ENCODE data around the gene MEX3C. TPM values are rescaled to one million over a fixed set of nuclear protein-coding genes. Genes with fewer than 3 reads are reported as not detected.

Gene MEX3C
- total RNA-seq, 6 experiments from 2014 or later, result 31.2 to 39.3 (median 35.6) TPM

GRCh38 chr18:51168960-51169662 lies 28.4 kb downstream of the MEX3C start:
- Mint-ChIP-seq H3K27me3 (ENCODE audit: insufficient read depth) (no peaks in the 10 kb centered on the region; the same call in none of the 2 replicates), H3K4me3 (no peak overlapping the region), H3K4me1 (ENCODE audit: low read depth) (no peaks in the 10 kb centered on the region), H3K36me3 (ENCODE audit: low read depth) (no peaks in the 10 kb centered on the region), H3K27ac (no peak overlapping the region), H3K9me3 (no peaks in the 10 kb centered on the region)
- TF ChIP-seq, protein P1, sequence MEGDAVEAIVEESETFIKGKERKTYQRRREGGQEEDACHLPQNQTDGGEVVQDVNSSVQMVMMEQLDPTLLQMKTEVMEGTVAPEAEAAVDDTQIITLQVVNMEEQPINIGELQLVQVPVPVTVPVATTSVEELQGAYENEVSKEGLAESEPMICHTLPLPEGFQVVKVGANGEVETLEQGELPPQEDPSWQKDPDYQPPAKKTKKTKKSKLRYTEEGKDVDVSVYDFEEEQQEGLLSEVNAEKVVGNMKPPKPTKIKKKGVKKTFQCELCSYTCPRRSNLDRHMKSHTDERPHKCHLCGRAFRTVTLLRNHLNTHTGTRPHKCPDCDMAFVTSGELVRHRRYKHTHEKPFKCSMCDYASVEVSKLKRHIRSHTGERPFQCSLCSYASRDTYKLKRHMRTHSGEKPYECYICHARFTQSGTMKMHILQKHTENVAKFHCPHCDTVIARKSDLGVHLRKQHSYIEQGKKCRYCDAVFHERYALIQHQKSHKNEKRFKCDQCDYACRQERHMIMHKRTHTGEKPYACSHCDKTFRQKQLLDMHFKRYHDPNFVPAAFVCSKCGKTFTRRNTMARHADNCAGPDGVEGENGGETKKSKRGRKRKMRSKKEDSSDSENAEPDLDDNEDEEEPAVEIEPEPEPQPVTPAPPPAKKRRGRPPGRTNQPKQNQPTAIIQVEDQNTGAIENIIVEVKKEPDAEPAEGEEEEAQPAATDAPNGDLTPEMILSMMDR (IDR thresholded peaks at IDR 0.05), result no peak
- no peak for DNase-seq

- TF ChIP-seq, protein P1 (IDR thresholded peaks at IDR 0.05), result no peak
- Mint-ChIP-seq H3K27ac (no peak overlapping the region), H3K4me1 (ENCODE audit: low read depth) (no peaks in the 10 kb centered on the region), H3K27me3 (ENCODE audit: insufficient read depth) (no peaks in the 10 kb centered on the region; the same call in 1 of the 2 replicates), H3K36me3 (ENCODE audit: low read depth) (no peaks in the 10 kb centered on the region), H3K9me3 (no peaks in the 10 kb centered on the region), H3K4me3 (no peak overlapping the region)
- DNase-seq, result no peak
Measured at GRCh38 chr18:51168026-51168742, 29.3 kb downstream of the MEX3C start.

GRCh38 chr18:51165296-51165695 lies 32.2 kb downstream of the MEX3C start:
- H3K36me3 Mint-ChIP-seq (ENCODE audit: low read depth), result no peaks in the 10 kb centered on the region
- no peaks in the 10 kb centered on the region for H3K9me3 Mint-ChIP-seq
- H3K4me3 Mint-ChIP-seq, result no peak overlapping the region
- H3K4me1 Mint-ChIP-seq (ENCODE audit: low read depth), result no peaks in the 10 kb centered on the region
- H3K27ac Mint-ChIP-seq, result no peak overlapping the region
- TF ChIP-seq, protein P1 (IDR thresholded peaks at IDR 0.05), result no peak
- H3K27me3 Mint-ChIP-seq (ENCODE audit: insufficient read depth), result peaks cover 4% of the 10 kb centered on the region; the same call in 1 of the 2 replicates
- no peak for DNase-seq

GRCh38 chr18:51164761-51165281 lies 32.7 kb downstream of the MEX3C start:
- Mint-ChIP-seq H3K4me1 (ENCODE audit: low read depth) (no peaks in the 10 kb centered on the region), H3K4me3 (no peak overlapping the region), H3K36me3 (ENCODE audit: low read depth) (no peaks in the 10 kb centered on the region), H3K27ac (no peak overlapping the region), H3K9me3 (no peaks in the 10 kb centered on the region), H3K27me3 (ENCODE audit: insufficient read depth) (peaks cover 4% of the 10 kb centered on the region; the same call in 1 of the 2 replicates)
- no peak for DNase-seq
- TF ChIP-seq, protein P1 (IDR thresholded peaks at IDR 0.05), result no peak

GRCh38 chr18:51164342-51164741 lies 33.1 kb downstream of the MEX3C start:
- Mint-ChIP-seq H3K27ac (no peak overlapping the region), H3K27me3 (ENCODE audit: insufficient read depth) (peaks cover 4% of the 10 kb centered on the region; the same call in 1 of the 2 replicates), H3K4me1 (ENCODE audit: low read depth) (no peaks in the 10 kb centered on the region), H3K9me3 (no peaks in the 10 kb centered on the region), H3K36me3 (ENCODE audit: low read depth) (no peaks in the 10 kb centered on the region), H3K4me3 (no peak overlapping the region)
- TF ChIP-seq, protein P1 (IDR thresholded peaks at IDR 0.05), result peak; percentile 16; the same call in 1 of the 2 replicates
- no peak for DNase-seq
